Jurkat, Clone E6-1 (cell line): ENCODE data around the gene GPA33.
"Not testable (repeated sequence)": the region's sequence is repeated elsewhere in the genome, so short reads cannot be mapped to it uniquely, and the experiment has no call there.

ENCODE experiments used
- DNase-seq: peaks from one replicate; pipeline ENCODE4 v3.0.0-alpha.2; 2011; ENCODE audit warnings: low read depth, low spot score
- H3K4me3 ChIP-seq: 2 replicates; pipeline ENCODE4 v1.5.1; 2011; ENCODE audit warnings: mild to moderate bottlenecking, low read length, control low read depth, moderate library complexity

GPA33 gene

GRCh38 chr1:167065471-167065870 is 24.7 kb downstream of the GPA33 start:
- no peak overlapping the region for H3K4me3 ChIP-seq
- DNase-seq, result no peak

DNA sequence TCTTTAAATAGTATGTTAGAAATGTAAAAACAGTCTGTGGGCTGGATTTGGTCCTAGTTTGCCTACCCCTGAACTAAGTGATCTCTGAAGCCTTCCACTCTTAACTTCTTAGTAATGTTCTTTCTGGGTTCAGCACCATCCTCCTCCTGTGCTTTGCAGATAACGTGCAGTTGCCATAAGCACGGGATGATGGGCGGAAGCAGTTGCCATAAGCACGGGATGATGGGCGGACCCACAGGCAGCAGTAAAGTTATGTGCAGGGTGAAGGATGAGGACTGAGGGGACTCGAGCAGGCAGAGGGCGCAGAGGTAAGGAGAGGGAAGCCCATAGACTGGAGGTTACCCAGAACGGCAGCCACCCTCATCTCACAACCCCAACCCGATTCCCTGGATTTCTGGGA is 25.6 kb downstream of the GPA33 start:
- H3K4me3 ChIP-seq, result no peak overlapping the region

DNA sequence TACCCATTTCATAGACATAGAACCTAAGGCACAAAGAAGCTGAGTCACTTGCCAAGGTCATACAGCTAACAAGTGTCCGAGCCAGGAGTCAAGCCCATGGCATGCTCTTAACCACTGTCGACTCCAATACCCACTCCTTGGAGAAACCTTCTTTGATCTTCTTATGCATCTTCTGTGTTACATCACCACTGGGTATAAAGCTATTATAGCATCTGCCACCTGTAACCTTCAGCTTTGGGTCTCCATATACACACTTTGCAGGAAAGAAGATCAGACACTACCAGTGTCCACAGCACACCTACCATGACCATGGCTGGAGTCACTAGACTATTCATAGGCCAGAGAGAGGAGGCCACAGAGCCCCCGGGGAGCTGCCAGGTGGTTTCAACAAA is 29.1 kb downstream of the GPA33 start:
- no peak overlapping the region for H3K4me3 ChIP-seq
- no peak for DNase-seq

More for the DNA sequence above, 25.6 kb downstream of the GPA33 start:
- DNase-seq, result no peak

- no peak for DNase-seq
- no peak overlapping the region for H3K4me3 ChIP-seq
These were observed 29.8 kb downstream of the GPA33 start for GRCh38 chr1:167060141-167061072.

DNA sequence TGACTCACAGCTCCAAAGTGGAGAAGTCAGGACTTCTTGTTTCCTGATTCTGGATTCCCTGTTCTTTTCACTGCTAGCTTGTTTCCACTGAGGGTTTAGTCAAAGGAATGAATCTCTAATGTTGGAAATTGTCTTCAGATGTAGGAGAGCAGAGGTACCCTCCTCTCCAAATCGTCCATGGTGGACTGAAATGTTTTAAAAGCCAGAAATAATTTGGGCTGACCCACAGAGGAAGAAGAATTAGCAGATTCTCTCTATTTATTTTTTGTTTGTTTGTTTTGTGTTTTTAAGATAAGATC is 30.4 kb downstream of the GPA33 start:
- DNase-seq, result no peak
- no peak overlapping the region for H3K4me3 ChIP-seq

DNA sequence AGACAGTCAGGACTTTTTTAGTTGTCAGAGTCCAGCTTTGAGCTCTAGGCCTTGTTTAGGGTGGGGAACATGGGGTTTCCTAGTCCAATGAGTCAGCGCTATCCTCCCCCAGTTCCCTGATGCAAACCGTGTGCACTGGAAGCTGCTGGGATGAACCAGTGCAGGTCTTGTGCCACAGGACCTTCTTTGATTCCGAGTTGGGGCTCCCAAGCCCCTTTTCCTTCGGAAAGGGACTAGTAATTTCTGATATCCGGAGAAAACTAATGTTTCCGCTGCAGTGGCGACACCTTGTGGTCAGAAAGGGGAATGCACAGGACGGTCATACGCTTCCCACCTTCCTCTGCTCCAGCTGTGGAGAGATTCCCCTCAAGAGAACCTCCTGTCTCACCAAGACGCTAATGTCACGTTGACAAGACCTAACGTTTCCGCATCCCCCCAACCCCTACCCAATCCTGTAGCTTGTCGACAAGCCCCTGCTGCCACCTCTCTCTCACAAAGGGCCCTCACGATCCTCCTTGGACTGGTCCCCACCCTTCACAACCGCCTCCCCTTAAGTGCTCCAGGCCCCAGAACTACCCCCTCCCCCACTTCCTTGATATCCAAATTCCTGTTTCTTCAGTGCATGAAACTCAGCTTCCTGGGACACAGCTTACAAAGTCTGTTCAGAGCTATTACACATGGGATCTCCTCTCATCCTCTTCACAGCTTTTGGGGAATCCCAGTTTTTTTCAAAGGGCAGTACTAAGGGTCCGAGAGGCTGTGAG is 30.9 kb downstream of the GPA33 start:
- H3K4me3 ChIP-seq, result peak overlapping the region; percentile 35
- peak; percentile 64 for DNase-seq

DNA sequence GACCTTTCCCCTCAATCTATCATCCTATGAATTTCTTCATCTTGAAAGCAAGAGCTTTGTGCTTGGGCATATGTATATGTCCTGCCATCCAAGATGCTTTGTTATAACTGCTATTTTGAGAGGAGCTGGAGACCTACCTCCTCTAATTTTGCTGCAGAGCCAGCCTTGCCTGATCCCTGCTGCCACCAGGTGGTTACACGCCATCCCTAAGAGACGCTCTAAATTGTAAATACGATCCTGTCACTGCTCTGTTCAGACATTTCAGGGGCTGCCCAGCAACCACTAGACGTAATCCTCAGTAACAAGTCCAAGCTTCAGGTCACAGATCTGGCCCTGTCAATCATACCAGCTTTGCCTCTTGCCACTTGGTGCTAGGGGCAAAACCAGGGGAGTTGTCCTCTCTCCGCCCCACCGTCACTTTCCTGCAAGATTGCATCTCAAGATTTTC is 32.9 kb downstream of the GPA33 start:
- no peak overlapping the region for H3K4me3 ChIP-seq
- peak; percentile 74 for DNase-seq

DNA sequence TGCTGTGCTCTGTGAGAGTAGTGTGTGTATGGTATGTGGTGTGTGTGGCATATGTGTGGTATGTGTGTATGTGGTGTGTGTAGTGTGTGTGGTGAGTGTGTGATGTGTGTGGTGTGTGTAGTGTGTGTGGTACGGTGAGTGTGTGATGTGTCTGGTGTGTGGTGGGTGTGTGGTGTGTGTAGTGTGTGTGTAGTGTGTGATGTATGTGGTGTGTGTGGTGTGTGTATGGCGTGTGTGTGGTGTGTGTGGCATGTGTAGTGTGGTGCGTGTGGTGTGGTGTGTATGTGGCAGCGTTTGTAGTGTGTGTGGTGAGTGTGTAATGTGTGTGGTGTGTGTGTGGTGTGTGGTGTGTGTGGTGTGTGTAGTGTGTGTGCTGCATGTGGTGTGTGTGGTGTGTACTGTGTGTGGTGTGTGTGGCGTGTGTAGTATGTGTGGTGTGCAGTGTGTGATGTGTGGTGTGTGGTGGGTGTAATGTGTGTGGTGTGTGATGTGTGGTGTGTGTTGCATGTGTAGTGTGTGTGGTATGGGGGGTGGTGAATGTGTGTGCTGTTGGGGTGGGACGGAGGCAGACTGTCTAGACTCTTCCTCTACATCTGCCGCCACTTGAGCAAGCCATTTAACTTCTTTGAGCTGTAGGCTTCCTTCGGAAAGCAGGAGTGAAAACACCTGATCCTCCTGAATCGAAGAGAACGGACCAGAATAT is 33.5 kb downstream of the GPA33 start:
- no peak overlapping the region for H3K4me3 ChIP-seq
- DNase-seq, result no peak

GRCh38 chr1:167054946-167055630 is 35.1 kb downstream of the GPA33 start:
- DNase-seq, result no peak
- H3K4me3 ChIP-seq, result no peak overlapping the region

GRCh38 chr1:167054531-167054930 is 35.6 kb downstream of the GPA33 start:
- H3K4me3 ChIP-seq, result no peak overlapping the region
- no peak for DNase-seq

GRCh38 chr1:167052389-167052788 is 37.8 kb downstream of the GPA33 start:
- no peak for DNase-seq
- no peak overlapping the region for H3K4me3 ChIP-seq

DNA sequence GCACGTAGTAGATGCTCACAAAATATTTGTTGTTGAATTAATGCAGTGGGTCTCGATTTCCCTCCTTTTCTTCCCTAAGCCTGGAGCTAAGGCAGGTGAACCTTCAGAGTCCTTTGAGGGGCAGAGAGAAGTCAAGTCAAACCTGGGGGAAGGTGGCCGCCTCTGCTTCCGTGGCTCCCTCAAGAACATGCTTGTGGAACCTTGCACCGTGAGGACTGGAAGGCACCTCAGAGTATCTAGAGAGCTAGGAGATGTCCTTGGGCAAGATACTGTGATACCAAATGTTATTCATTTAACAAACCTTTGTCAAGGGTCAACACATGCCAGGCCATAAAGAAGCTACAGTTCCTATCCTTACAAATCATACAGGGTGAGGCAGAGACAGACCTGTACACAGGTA is 38.3 kb downstream of the GPA33 start:
- DNase-seq, result no peak
- no peak overlapping the region for H3K4me3 ChIP-seq

GRCh38 chr1:167043752-167044488 is 46.3 kb downstream of the GPA33 start:
- H3K4me3 ChIP-seq, result peak overlapping the region; percentile 58
- DNase-seq, result peak; percentile 86

- H3K4me3 ChIP-seq, result no peak overlapping the region
- DNase-seq, result no peak
These were observed 56.5 kb downstream of the GPA33 start for GRCh38 chr1:167033646-167034045.

- DNase-seq, H3K4me3 ChIP-seq: not testable (repeated sequence)
These were observed 60.6 kb downstream of the GPA33 start for GRCh38 chr1:167029553-167029952.

- no peak for DNase-seq
- no peak overlapping the region for H3K4me3 ChIP-seq
These were observed 67.8 kb downstream of the GPA33 start for GRCh38 chr1:167022384-167022783.

GRCh38 chr1:167016100-167016750 is 74.0 kb downstream of the GPA33 start:
- DNase-seq, result no peak
- H3K4me3 ChIP-seq, result no peak overlapping the region
